Measurements from ENCODE around the gene XPNPEP1. TPM values are rescaled to one million over a fixed set of nuclear protein-coding genes. Genes with fewer than 3 reads are reported as not detected.

Gene XPNPEP1
- polyA plus RNA-seq, 1 of the 3 experiments (the other 2 are of a cell fraction) = 167 TPM

DNA sequence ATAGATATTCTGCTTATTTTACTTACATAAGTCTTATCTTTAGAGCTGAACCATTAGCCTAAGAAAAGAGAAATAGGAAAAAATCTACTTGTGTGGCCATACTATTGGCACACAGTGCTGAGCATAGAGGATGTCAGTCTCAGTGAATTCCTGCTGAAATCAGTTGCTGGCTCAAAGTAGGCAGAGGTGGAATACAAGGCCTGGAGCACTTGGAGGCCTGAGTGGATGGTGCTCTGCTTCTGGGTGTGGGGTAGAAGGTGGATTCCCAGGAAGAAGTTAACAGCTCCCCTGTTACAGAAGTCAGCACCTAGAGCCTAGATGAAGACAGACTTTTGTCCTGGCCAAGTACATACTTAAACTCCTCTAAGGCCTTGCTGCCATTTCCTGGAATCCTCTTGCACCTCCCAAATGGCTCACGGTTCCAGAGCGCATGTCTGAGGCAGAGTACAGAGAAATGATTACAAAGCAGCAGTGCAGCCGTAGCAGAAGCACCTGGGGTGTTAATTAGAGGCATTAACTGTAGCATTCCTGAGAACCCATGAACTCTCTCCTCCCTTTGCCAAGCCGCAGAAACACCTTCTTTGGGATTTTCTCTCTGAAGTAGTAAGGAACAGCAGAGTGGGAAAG is 18.0 kb upstream of the XPNPEP1 start:
- DNase-seq = no peak
- CTCF ChIA-PET = interaction anchor here (0.9 to 1.0 kb wide), 2 partner anchors 15 to 57 kb away, joined by 3 to 4 read pairs; no protein-coding TSS in a partner anchor
- Histone ChIP-seq H3K27me3 (ENCODE audit: insufficient read depth) (no peaks in the 10 kb centered on the region), H3K36me3 (replicated peaks in 1 of 2; ENCODE audit: control insufficient read depth in 1 of 2, insufficient read depth in 2 of 2, low read length in 1 of 2) (no peaks in the 10 kb centered on the region), H3K4me3 (ENCODE audit: low read depth in 2 of 2, low read length in 1 of 2) (no peak overlapping the region), H3K4me2 (no peak overlapping the region), H4K20me1 (ENCODE audit: insufficient read depth) (no peaks in the 10 kb centered on the region), H3K9me3 (no peaks in the 10 kb centered on the region), H2AFZ (ENCODE audit: low read depth) (no peak overlapping the region), H3K79me2 (ENCODE audit: insufficient read depth) (no peaks in the 10 kb centered on the region), H3K4me1 (ENCODE audit: control insufficient read depth in 1 of 2, insufficient read depth in 2 of 2, low read depth in 1 of 2, low read length in 1 of 2) (peaks cover 0 to 4% of the 10 kb centered on the region in 2 experiments; a peak in 1 of 4 replicates), H3K9ac (no peak overlapping the region), H3K27ac (ENCODE audit: low read depth in 2 of 2, low read length in 1 of 2) (no peak overlapping the region), H3F3A (replicated peaks; ENCODE audit: insufficient read depth) (no peaks in the 10 kb centered on the region), H3K9me2 (no peaks in the 10 kb centered on the region)
- no peak for TF ChIP-seq RXRA (IDR thresholded peaks at IDR 0.05; ENCODE audit: borderline replicate concordance, low read depth)
- no peak for TF ChIP-seq GATA2 (CRISPR knock-in tag; IDR thresholded peaks at IDR 0.05)
- TF ChIP-seq ZBTB33 (IDR thresholded peaks at IDR 0.05; ENCODE audit: borderline replicate concordance, low read depth) = no peak
- no peak for TF ChIP-seq RAD21 (IDR thresholded peaks at IDR 0.05; ENCODE audit: low read length)
- POLR2A ChIA-PET = no interaction called here
- 95% methylated on average over 4 of the region's 4 CpGs for WGBS (ENCODE audit: low lambda C conversion rate)

DNA sequence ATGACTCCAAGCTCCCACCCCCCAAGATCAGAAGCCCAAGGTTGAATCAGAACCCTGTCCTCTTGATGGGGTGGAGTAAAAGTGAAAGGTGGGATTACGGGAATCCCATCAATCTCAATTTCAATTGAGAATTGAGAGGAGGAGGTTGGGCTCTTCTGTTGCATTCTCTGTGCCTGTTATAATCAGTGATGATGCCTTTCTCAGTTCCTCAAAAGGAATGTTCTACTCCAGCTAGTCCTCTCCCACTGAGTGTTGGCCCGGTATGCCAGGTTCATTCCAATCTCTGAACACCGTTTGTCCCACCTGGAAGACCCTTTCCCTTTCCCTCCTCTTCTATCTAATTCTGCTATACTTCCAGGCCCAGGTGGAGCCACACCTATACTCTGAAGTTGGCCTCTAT is 17.2 kb upstream of the XPNPEP1 start:
- no peaks in the 10 kb centered on the region for H3K36me3 ChIP-seq (replicated peaks in 1 of 2; ENCODE audit: control insufficient read depth in 1 of 2, insufficient read depth in 2 of 2, low read length in 1 of 2)
- no peaks in the 10 kb centered on the region for H4K20me1 ChIP-seq (ENCODE audit: insufficient read depth)
- 85% methylated on average over 3 of the region's 3 CpGs for WGBS (ENCODE audit: low lambda C conversion rate)
- DNase-seq = no peak
- no peak overlapping the region for H3K27ac ChIP-seq (ENCODE audit: low read depth in 2 of 2, low read length in 1 of 2)
- no peak for TF ChIP-seq NRF1 (IDR thresholded peaks at IDR 0.05; ENCODE audit: low read depth, low read length)
- TF ChIP-seq GABPA (IDR thresholded peaks at IDR 0.05; ENCODE audit: low read depth) = no peak
- no peak for TF ChIP-seq ZBTB33 (IDR thresholded peaks at IDR 0.05; ENCODE audit: borderline replicate concordance, low read depth)
- no peak for TF ChIP-seq RCOR1 (IDR thresholded peaks at IDR 0.05; ENCODE audit: low read length)
- no peak for TF ChIP-seq MXI1 (IDR thresholded peaks at IDR 0.05; ENCODE audit: low read depth, low read length)
- TF ChIP-seq POLR2AphosphoS5 (IDR thresholded peaks at IDR 0.05; ENCODE audit: low read depth, low read length) = no peak
- TF ChIP-seq YY1 (IDR thresholded peaks at IDR 0.05; ENCODE audit: low read depth) = no peak
- no peak for TF ChIP-seq GATA2 (CRISPR knock-in tag; IDR thresholded peaks at IDR 0.05)
- TF ChIP-seq, protein P1, sequence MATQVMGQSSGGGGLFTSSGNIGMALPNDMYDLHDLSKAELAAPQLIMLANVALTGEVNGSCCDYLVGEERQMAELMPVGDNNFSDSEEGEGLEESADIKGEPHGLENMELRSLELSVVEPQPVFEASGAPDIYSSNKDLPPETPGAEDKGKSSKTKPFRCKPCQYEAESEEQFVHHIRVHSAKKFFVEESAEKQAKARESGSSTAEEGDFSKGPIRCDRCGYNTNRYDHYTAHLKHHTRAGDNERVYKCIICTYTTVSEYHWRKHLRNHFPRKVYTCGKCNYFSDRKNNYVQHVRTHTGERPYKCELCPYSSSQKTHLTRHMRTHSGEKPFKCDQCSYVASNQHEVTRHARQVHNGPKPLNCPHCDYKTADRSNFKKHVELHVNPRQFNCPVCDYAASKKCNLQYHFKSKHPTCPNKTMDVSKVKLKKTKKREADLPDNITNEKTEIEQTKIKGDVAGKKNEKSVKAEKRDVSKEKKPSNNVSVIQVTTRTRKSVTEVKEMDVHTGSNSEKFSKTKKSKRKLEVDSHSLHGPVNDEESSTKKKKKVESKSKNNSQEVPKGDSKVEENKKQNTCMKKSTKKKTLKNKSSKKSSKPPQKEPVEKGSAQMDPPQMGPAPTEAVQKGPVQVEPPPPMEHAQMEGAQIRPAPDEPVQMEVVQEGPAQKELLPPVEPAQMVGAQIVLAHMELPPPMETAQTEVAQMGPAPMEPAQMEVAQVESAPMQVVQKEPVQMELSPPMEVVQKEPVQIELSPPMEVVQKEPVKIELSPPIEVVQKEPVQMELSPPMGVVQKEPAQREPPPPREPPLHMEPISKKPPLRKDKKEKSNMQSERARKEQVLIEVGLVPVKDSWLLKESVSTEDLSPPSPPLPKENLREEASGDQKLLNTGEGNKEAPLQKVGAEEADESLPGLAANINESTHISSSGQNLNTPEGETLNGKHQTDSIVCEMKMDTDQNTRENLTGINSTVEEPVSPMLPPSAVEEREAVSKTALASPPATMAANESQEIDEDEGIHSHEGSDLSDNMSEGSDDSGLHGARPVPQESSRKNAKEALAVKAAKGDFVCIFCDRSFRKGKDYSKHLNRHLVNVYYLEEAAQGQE (IDR thresholded peaks at IDR 0.05; ENCODE audit: low read depth, low read length) = no peak
- TF ChIP-seq FOXJ3 (CRISPR knock-in tag; IDR thresholded peaks at IDR 0.05) = no peak
- no peak for TF ChIP-seq JUND (IDR thresholded peaks at IDR 0.05)
- no peak for TF ChIP-seq RAD21 (IDR thresholded peaks at IDR 0.05; ENCODE audit: low read length)
- TF ChIP-seq NFIC (IDR thresholded peaks at IDR 0.05; ENCODE audit: borderline replicate concordance) = no peak
- TF ChIP-seq SIN3A (IDR thresholded peaks at IDR 0.05; ENCODE audit: borderline replicate concordance, low read depth, low read length) = no peak
- no peak for TF ChIP-seq FOSL2 (IDR thresholded peaks at IDR 0.05; ENCODE audit: borderline replicate concordance, low read depth)
- TF ChIP-seq EZH2phosphoT487 (IDR thresholded peaks at IDR 0.05; ENCODE audit: borderline replicate concordance, low read depth) = no peak
- H3F3A ChIP-seq (replicated peaks; ENCODE audit: insufficient read depth) = no peaks in the 10 kb centered on the region
- H3K4me3 ChIP-seq (ENCODE audit: low read depth in 2 of 2, low read length in 1 of 2) = no peak overlapping the region
- H3K9me3 ChIP-seq = no peaks in the 10 kb centered on the region
- H2AFZ ChIP-seq (ENCODE audit: low read depth) = no peak overlapping the region
- CTCF ChIA-PET = interaction anchor here (0.9 to 1.9 kb wide), 2 partner anchors 8 to 56 kb away, joined by 3 to 5 read pairs; no protein-coding TSS in a partner anchor
- H3K9me2 ChIP-seq = no peaks in the 10 kb centered on the region
- H3K9ac ChIP-seq = no peak overlapping the region
- peaks cover 0 to 4% of the 10 kb centered on the region in 2 experiments; a peak in 1 of 4 replicates for H3K4me1 ChIP-seq (ENCODE audit: control insufficient read depth in 1 of 2, insufficient read depth in 2 of 2, low read depth in 1 of 2, low read length in 1 of 2)
- POLR2A ChIA-PET = interaction anchor here (1.0 kb wide), 1 partner anchor 16 kb away, joined by 3 read pairs; no protein-coding TSS in a partner anchor
- no peaks in the 10 kb centered on the region for H3K27me3 ChIP-seq (ENCODE audit: insufficient read depth)
- H3K4me2 ChIP-seq = no peak overlapping the region
- no peaks in the 10 kb centered on the region for H3K79me2 ChIP-seq (ENCODE audit: insufficient read depth)

Data from SK-N-SH (cell line).